Smooth muscle cell (in vitro differentiated cells): ENCODE data around the gene TMPRSS5. TPM values are rescaled to one million over a fixed set of nuclear protein-coding genes. Genes with fewer than 3 reads are reported as not detected.

Experiments used
- DNase-seq: peaks from one replicate; lab custom pipeline; 2025; ENCODE audit not compliant: unreplicated experiment; lab: John Stamatoyannopoulos, UW
- H2AFZ ChIP-seq: fragments of 200-600 bp; sonication (generic); 2 replicates; pipeline ENCODE4 v1.6.0; 2016; ENCODE audit warnings: antibody characterized with exemption, low read depth, mild to moderate bottlenecking
- H3F3A ChIP-seq: fragments of 200-600 bp; sonication (generic); 2 replicates; pipeline ENCODE4 v1.6.0; 2017; ENCODE audit warnings: antibody characterized with exemption, low read depth
- H3K27ac ChIP-seq: fragments of 200-600 bp; sonication (generic); 2 replicates; pipeline ENCODE4 v1.5.1; 2016; ENCODE audit warnings: low read depth, mild to moderate bottlenecking
- H3K27me3 ChIP-seq: fragments of 200-600 bp; sonication (generic); 2 replicates; pipeline ENCODE4 v1.6.1; 2016; ENCODE audit warnings: low read depth, mild to moderate bottlenecking
- H3K36me3 ChIP-seq: fragments of 200-600 bp; sonication (generic); 2 replicates; pipeline ENCODE4 v1.5.1; 2016; ENCODE audit warnings: low read depth
- H3K4me1 ChIP-seq: fragments of 200-600 bp; sonication (generic); 2 replicates; pipeline ENCODE4 v1.5.1; 2016; ENCODE audit warnings: low read depth
- H3K4me2 ChIP-seq: fragments of 200-600 bp; sonication (generic); 2 replicates; pipeline ENCODE4 v1.6.0; 2016; ENCODE audit warnings: mild to moderate bottlenecking
- H3K4me3 ChIP-seq: fragments of 200-600 bp; sonication (generic); 2 replicates; pipeline ENCODE4 v1.5.1; 2016; ENCODE audit warnings: mild to moderate bottlenecking
- H3K79me2 ChIP-seq: fragments of 200-600 bp; sonication (generic); 2 replicates; pipeline ENCODE4 v1.6.0; 2016; ENCODE audit warnings: low read depth, mild to moderate bottlenecking
- H3K9ac ChIP-seq: fragments of 200-600 bp; sonication (generic); 2 replicates; pipeline ENCODE4 v1.6.0; 2016; ENCODE audit warnings: low read depth
- H3K9me3 ChIP-seq: fragments of 200-600 bp; sonication (generic); replicated peaks from 2 replicates; pipeline ENCODE4 v1.5.1; 2016; ENCODE audit warnings: low read depth
- H4K20me1 ChIP-seq: fragments of 200-600 bp; sonication (generic); 2 replicates; pipeline ENCODE4 v1.6.0; 2016; ENCODE audit warnings: low read depth
- CTCF ChIP-seq: fragments of 200-600 bp; sonication (generic); IDR thresholded peaks from 2 replicates; pipeline ENCODE4 v1.5.1; 2017; ENCODE audit warnings: borderline replicate concordance, mild to moderate bottlenecking, antibody characterized with exemption; ENCODE audit not compliant: insufficient read depth, poor library complexity, severe bottlenecking
- WGBS: methylation state at CpG from one replicate; pipeline ENCODE4 v1.1.7; 2016; ENCODE audit warnings: low lambda C conversion rate; 5-methylcytosine and 5-hydroxymethylcytosine counted together
- polyA plus RNA-seq: library from polyadenylated mRNA; unstranded; fragments of >200 nt; fragmentation: Nextera tagmentation; extraction: Ambion mirVana; gene quantifications from 2 replicates; pipeline ENCODE4 v1.2.1, GENCODE V29; 2016
- total RNA-seq: library from RNA; depleted of rRNA; stranded (reverse); fragments of >200 nt; gene quantifications from 2 replicates; pipeline ENCODE4 v1.2.3, GENCODE V29; 2014

The TMPRSS5 gene
- total and polyA plus RNA-seq, 2 experiments from 2014 or later, result 0.43 TPM; not detected in 1

DNA sequence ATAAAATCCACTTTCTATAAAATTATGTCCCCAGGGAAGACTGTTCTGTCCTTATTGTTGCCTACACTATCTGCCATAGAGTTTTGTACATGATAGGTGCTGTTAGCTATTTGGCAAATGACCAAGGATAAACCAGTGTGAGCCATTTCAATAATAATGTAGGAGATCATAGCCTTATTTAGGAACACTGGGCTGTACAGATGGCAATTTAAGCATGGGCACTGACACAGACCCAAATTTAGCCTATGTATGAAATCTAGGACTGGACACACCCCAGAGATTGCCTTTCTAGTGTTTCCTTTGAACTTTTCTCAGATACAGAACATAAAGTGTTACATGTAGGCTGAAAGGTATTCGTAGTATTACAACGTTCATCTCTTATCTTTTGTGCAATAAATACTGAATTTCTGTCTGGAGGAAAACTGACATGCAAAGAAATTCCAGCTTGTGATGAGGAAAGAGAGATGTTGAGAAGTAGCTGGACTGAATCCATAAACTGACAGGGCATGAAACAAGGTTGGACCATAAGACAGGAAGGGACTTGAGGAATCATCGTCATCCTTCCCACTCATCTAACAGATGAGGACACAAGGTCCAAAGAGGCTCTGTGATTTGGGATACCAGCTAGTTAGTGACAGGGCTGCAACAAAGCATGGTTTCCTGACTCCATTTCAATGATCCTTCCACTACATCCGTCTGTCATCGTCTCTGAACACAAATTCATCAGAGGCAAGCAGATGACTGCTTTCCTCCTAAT, 60.3 kb downstream of the TMPRSS5 start:
- no peaks in the 10 kb centered on the region for H3F3A ChIP-seq
- DNase-seq, result no peak
- no peak overlapping the region for H3K27ac ChIP-seq
- H2AFZ ChIP-seq, result no peak overlapping the region
- H3K4me1 ChIP-seq, result no peaks in the 10 kb centered on the region
- 72% methylated on average over 5 of the region's 5 CpGs for WGBS
- no peak for TF ChIP-seq CTCF
- no peaks in the 10 kb centered on the region for H3K27me3 ChIP-seq
- no peaks in the 10 kb centered on the region for H4K20me1 ChIP-seq
- no peaks in the 10 kb centered on the region for H3K9me3 ChIP-seq
- no peak overlapping the region for H3K4me3 ChIP-seq
- no peaks in the 10 kb centered on the region for H3K79me2 ChIP-seq
- no peaks in the 10 kb centered on the region for H3K36me3 ChIP-seq
- H3K4me2 ChIP-seq, result no peak overlapping the region
- no peak overlapping the region for H3K9ac ChIP-seq

- no peak overlapping the region for H3K9ac ChIP-seq
- no peak overlapping the region for H3K4me3 ChIP-seq
- TF ChIP-seq CTCF, result no peak
- whole genome bisulfite sequencing, result 36% methylated on average over 3 of the region's 3 CpGs
- no peaks in the 10 kb centered on the region for H4K20me1 ChIP-seq
- H3K36me3 ChIP-seq, result no peaks in the 10 kb centered on the region
- H3K27me3 ChIP-seq, result no peaks in the 10 kb centered on the region
- no peak overlapping the region for H3K27ac ChIP-seq
- DNase-seq, result no peak
- H3K4me1 ChIP-seq, result no peaks in the 10 kb centered on the region
- H3K79me2 ChIP-seq, result no peaks in the 10 kb centered on the region
- H2AFZ ChIP-seq, result no peak overlapping the region
- no peak overlapping the region for H3K4me2 ChIP-seq
- H3K9me3 ChIP-seq, result no peaks in the 10 kb centered on the region
- no peaks in the 10 kb centered on the region for H3F3A ChIP-seq
These were observed 61.5 kb downstream of the TMPRSS5 start for GRCh38 chr11:113644605-113645004.

DNA sequence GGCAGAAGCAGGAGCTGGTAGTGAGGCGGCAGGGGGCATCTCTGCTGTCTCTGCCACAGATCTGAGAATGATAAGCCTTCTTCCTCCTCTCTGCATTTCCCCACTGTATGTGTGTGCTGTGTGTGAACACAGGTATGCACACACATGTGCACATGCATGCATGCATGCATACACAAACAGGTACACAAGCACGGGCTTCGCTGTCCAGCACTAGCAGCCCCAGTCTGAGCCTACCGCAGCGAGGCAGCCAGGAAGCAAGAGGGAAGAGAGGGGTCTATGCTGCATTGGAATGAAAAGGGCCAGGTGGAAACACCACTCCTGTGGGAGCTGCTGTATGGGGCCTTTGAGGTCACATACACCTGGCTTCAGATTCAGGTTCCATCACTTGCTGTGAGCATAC, 62.4 kb downstream of the TMPRSS5 start:
- Histone ChIP-seq H4K20me1 (no peaks in the 10 kb centered on the region), H3K79me2 (no peaks in the 10 kb centered on the region), H3K36me3 (no peaks in the 10 kb centered on the region), H3K4me2 (no peak overlapping the region), H3K27ac (no peak overlapping the region), H2AFZ (no peak overlapping the region), H3K4me3 (no peak overlapping the region), H3K4me1 (no peaks in the 10 kb centered on the region), H3F3A (no peaks in the 10 kb centered on the region), H3K9ac (no peak overlapping the region), H3K27me3 (no peaks in the 10 kb centered on the region), H3K9me3 (no peaks in the 10 kb centered on the region)
- no peak for TF ChIP-seq CTCF
- DNase-seq, result no peak
- WGBS, result 95% methylated on average over 5 of the region's 5 CpGs

DNA sequence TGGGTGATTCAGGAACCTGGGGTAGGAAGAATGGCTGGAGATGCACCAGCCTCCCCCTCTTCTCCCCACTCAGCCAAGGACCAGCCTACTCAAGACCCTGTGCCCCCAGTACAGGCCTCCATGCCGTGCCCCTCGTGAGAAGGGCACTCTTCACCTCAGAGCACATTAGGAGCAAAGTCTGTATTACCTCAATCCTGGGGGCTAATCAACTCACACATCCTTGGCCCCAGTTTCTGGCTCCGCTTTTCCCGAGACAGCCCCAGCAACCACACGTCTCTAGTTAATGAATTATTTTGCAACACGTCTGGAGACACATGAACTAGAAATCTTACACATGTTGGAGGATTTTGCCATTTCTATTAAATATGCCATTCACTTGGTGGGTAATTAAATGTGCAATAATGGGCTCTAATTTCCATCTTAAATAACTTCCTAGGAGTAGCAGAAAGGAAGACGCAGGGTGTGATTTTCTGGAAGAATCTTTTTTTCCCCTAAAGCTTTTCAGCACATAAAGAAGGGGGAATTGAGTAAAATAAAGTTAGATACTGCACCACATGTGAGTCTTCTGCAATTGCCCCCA, 63.0 kb downstream of the TMPRSS5 start:
- Histone ChIP-seq H3K27me3 (no peaks in the 10 kb centered on the region), H3K4me1 (no peaks in the 10 kb centered on the region), H3K9ac (no peak overlapping the region), H3K79me2 (no peaks in the 10 kb centered on the region), H3K9me3 (no peaks in the 10 kb centered on the region), H3K4me2 (no peak overlapping the region), H3F3A (no peaks in the 10 kb centered on the region), H2AFZ (no peak overlapping the region), H4K20me1 (no peaks in the 10 kb centered on the region), H3K4me3 (no peak overlapping the region), H3K36me3 (no peaks in the 10 kb centered on the region), H3K27ac (no peak overlapping the region)
- 83% methylated on average over 7 of the region's 7 CpGs for WGBS
- no peak for TF ChIP-seq CTCF
- no peak for DNase-seq
